Thyroid gland (tissue), 4 donors: ENCODE data around the gene RASA3.

Source experiments
- CTCF ChIP-seq, 6 experiments: fragments of 200-600 bp in 3 of 6; fragments of 450-650 bp in 3 of 6; sonication (generic) in 3 of 6; IDR thresholded peaks; one replicate each; pipeline ENCODE4 v1.5.1; 2016 to 2019; ENCODE audit warnings: antibody characterized with exemption in 6 of 6, mild to moderate bottlenecking in 2 of 6, inconsistent platforms in 1 of 6, moderate library complexity in 1 of 6
- POLR2A ChIP-seq, 2 donors: fragments of 450-650 bp; IDR thresholded peaks; one replicate each; pipeline ENCODE4 v1.6.1; 2017; ENCODE audit warnings: antibody characterized with exemption in 2 of 2, mild to moderate bottlenecking in 2 of 2, moderate library complexity in 1 of 2

- TF ChIP-seq CTCF (IDR thresholded peaks at IDR 0.05) (no peak), POLR2A (IDR thresholded peaks at IDR 0.05) (no peak)
These were observed 100.2 kb downstream of the RASA3 start for GRCh38 chr13:114032126-114032799.
